ENCODE measurements around the gene DISP3. TPM values are rescaled to one million over a fixed set of nuclear protein-coding genes. Genes with fewer than 3 reads are reported as not detected.
A peak's percentile ranks its signal among the peaks of the same experiment; 100 is the strongest.

DISP3 gene
- total and polyA plus RNA-seq, 11 donors = 0.03 to 0.45 (median 0.12) TPM; not detected in 5

- peaks cover 0 to 20% (median 15%) of the 10 kb centered on the region in 12 donors for H3K4me1 ChIP-seq
- WGBS, 4 donors = 74 to 86% (median 84%) methylated on average over 4 of the region's 4 CpGs
- no peak overlapping the region for H3K4me3 ChIP-seq
- TF ChIP-seq CTCF (IDR thresholded peaks at IDR 0.05) (no peak), POLR2A (IDR thresholded peaks at IDR 0.05) (no peak)
- intact Hi-C loops (cut with DNase I) = loop anchor here in 3 of 10 donors (5.0 to 10.0 kb wide), 2 partner anchors 149 to 167 kb away; no protein-coding TSS in a partner anchor
- ATAC-seq (no peak), DNase-seq (no peak)
- no peak overlapping the region for H3K27ac ChIP-seq
- H3K27me3 ChIP-seq = peaks cover 9 to 54% (median 30%) of the 10 kb centered on the region in 9 donors
- no peaks in the 10 kb centered on the region for H3K36me3 ChIP-seq
- H3K9me3 ChIP-seq = no peaks in the 10 kb centered on the region
Measured at GRCh38 chr1:11475748-11476147, 3.2 kb upstream of the DISP3 start.

GRCh38 chr1:11479375-11479979, 522 bp downstream of the DISP3 start:
- no peak overlapping the region for H3K27ac ChIP-seq
- WGBS, 4 donors = 0 to 2% (median 1%) methylated on average over 8 to 52 of the region's 52 CpGs
- intact Hi-C loops (cut with DNase I) = loop anchor here in 5 of 10 donors (2.0 to 10.0 kb wide), 3 partner anchors 145 to 163 kb away; no protein-coding TSS in a partner anchor
- H3K4me1 ChIP-seq = peaks cover 0 to 20% (median 15%) of the 10 kb centered on the region in 12 donors
- ATAC-seq (no peak), DNase-seq (no peak)
- no peaks in the 10 kb centered on the region for H3K9me3 ChIP-seq
- TF ChIP-seq POLR2A (IDR thresholded peaks at IDR 0.05) (no peak), CTCF (IDR thresholded peaks at IDR 0.05) (no peak)
- peaks cover 14 to 80% (median 39%) of the 10 kb centered on the region in 9 donors for H3K27me3 ChIP-seq
- peak overlapping the region; percentile 19 to 64 (median 56) for H3K4me3 ChIP-seq
- no peaks in the 10 kb centered on the region for H3K36me3 ChIP-seq

GRCh38 chr1:11481019-11481418, 2.1 kb downstream of the DISP3 start:
- H3K36me3 ChIP-seq = no peaks in the 10 kb centered on the region
- H3K27me3 ChIP-seq = peaks cover 14 to 70% (median 39%) of the 10 kb centered on the region in 9 donors
- 19 to 42% (median 32%) methylated on average over 4 of the region's 4 CpGs for WGBS, 4 donors
- H3K9me3 ChIP-seq = no peaks in the 10 kb centered on the region
- no peak overlapping the region for H3K4me3 ChIP-seq
- H3K27ac ChIP-seq = no peak overlapping the region
- TF ChIP-seq CTCF (IDR thresholded peaks at IDR 0.05) (no peak), POLR2A (IDR thresholded peaks at IDR 0.05) (no peak)
- intact Hi-C loops (cut with DNase I) = loop anchor here in 3 of 10 donors (5.0 to 10.0 kb wide), 2 partner anchors 154 to 161 kb away; no protein-coding TSS in a partner anchor
- peaks cover 0 to 20% (median 15%) of the 10 kb centered on the region in 12 donors for H3K4me1 ChIP-seq
- DNase-seq (no peak), ATAC-seq (no peak)

- no peak overlapping the region for H3K27ac ChIP-seq
- no peak overlapping the region for H3K4me3 ChIP-seq
- ATAC-seq = no peak
- H3K4me1 ChIP-seq = peaks cover 0 to 20% (median 15%) of the 10 kb centered on the region in 12 donors
- intact Hi-C loops (cut with DNase I) = loop anchor here in 3 of 10 donors (5.0 to 10.0 kb wide), 2 partner anchors 153 to 160 kb away; no protein-coding TSS in a partner anchor
- peaks cover 14 to 66% (median 39%) of the 10 kb centered on the region in 9 donors for H3K27me3 ChIP-seq
- DNase-seq = no peak
- no peaks in the 10 kb centered on the region for H3K36me3 ChIP-seq
- no peaks in the 10 kb centered on the region for H3K9me3 ChIP-seq
- TF ChIP-seq CTCF (IDR thresholded peaks at IDR 0.05) (no peak), POLR2A (IDR thresholded peaks at IDR 0.05) (no peak)
Measured at GRCh38 chr1:11482198-11482597, 3.2 kb downstream of the DISP3 start.
